Eye (tissue), 1 donor: ENCODE data around the gene PCDHGA1.
"Not testable (repeated sequence)": the region's sequence is repeated elsewhere in the genome, so short reads cannot be mapped to it uniquely, and the experiment has no call there.

Experiments used
- DNase-seq: peaks from one replicate; pipeline ENCODE4 v3.0.0-alpha.2; 2015

Gene PCDHGA1

DNA sequence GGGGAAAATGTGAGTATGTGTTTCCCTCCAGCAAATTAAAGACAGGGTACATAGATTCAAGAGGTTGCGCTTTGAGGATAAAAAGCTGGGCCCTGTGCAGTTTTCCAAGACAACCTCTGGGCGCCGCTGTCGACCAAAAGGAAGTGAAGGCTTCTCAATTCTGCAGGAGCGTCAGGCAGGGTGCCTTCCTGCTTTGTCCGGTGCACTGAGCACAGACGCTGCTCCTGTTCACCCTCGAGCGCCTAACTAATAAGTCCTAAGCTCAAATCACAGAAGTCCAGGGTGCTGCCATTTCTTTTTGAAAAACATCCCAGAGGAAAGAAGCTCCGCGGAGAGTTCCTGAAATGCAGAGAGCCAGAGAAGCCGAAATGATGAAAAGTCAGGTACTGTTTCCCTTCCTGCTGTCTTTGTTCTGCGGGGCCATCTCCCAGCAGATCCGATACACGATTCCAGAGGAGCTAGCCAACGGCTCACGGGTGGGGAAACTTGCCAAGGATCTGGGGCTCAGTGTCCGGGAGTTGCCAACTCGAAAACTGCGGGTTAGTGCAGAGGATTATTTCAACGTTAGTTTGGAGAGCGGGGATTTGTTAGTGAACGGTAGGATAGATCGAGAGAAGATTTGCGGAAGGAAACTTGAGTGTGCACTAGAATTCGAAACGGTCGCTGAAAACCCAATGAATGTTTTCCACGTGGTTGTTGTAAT lies 19.8 kb downstream of the PCDHGA1 start, which contains the start of gene PCDHGB1:
PCDHGB1 (plus strand) TSS at position 183 of the 703 bp plus-strand sequence; CDS start at position 345, 162 bp downstream.
- no peak for DNase-seq

DNA sequence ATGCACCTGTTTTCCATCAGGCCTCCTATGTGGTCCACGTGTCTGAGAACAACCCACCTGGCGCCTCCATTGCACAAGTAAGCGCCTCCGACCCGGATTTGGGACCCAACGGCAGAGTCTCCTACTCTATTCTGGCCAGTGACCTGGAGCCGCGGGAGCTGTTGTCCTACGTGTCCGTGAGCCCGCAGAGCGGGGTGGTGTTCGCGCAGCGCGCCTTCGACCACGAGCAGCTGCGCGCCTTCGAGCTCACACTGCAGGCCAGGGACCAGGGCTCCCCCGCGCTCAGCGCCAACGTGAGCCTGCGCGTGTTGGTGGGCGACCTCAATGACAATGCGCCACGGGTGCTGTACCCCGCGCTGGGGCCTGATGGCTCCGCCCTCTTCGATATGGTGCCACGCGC lies 21.3 kb downstream of the PCDHGA1 start:
- DNase-seq: no peak

DNA sequence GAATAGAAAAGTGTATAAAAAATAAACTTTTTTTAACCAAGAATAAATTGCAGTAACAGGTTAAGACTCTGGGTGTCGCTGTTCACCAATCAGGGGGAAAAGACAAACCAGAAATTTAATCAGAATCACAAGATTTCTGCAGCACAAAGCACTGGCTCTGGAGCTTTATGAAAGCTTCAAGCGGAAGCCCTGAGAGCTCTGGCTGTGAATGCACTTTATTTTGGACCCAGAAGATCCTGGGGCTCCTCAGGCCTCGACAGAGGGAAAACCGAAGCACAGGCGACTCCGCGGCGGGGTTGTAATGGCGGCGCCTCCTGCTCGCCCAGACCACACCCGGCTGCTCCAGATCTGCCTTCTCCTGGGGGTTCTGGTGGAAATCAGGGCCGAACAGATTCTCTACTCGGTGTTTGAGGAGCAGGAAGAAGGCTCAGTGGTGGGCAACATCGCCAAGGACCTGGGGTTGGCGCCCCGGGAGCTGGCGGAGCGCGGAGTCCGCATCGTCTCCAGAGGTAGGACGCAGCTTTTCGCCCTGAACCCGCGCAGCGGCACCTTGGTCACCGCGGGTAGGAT lies 24.7 kb downstream of the PCDHGA1 start, which contains the start of gene PCDHGA4:
PCDHGA4 (plus strand) TSS at position 122 of the 570 bp plus-strand sequence; CDS start at position 209, 87 bp downstream.
- DNase-seq: no peak

DNA sequence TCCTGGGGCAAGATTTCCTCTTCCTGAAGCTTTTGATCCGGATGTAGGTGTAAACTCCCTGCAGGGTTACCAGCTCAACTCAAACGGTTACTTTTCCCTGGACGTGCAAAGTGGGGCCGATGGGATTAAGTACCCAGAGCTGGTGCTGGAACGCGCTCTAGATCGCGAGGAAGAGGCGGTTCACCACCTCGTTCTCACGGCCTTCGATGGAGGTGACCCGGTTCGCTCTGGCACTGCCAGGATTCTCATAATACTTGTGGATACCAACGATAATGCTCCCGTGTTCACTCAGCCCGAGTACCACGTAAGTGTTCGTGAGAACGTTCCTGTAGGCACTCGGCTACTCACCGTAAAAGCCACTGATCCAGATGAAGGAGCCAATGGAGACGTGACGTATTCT lies 25.3 kb downstream of the PCDHGA1 start:
- no peak for DNase-seq

DNA sequence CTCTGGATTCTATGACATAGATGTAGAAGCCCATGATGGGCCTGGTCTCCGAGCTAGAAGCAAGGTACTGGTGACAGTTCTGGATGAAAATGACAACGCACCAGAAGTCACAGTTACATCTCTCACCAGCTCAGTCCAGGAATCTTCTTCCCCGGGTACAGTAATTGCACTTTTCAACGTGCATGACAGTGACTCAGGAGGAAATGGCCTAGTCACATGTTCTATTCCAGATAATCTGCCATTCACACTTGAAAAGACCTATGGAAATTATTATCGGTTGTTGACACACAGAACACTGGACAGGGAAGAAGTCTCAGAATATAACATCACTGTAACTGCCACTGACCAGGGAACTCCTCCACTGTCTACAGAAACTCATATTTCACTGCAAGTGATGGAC lies 25.8 kb downstream of the PCDHGA1 start:
- no peak for DNase-seq

DNA sequence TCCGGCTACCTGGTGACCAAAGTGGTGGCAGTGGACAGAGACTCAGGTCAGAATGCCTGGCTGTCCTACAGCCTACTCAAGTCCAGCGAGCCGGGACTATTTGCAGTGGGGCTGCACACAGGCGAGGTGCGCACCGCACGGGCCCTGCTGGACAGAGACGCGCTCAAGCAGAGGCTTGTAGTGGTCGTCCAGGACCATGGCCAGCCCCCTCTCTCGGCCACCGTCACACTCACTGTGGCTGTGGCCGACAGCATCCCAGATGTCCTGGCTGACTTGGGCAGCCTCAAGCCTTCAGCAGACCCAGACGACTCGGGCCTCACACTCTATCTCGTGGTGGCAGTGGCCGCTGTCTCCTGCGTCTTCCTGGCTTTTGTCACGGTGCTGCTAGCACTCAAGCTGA lies 26.6 kb downstream of the PCDHGA1 start:
- DNase-seq: no peak

DNA sequence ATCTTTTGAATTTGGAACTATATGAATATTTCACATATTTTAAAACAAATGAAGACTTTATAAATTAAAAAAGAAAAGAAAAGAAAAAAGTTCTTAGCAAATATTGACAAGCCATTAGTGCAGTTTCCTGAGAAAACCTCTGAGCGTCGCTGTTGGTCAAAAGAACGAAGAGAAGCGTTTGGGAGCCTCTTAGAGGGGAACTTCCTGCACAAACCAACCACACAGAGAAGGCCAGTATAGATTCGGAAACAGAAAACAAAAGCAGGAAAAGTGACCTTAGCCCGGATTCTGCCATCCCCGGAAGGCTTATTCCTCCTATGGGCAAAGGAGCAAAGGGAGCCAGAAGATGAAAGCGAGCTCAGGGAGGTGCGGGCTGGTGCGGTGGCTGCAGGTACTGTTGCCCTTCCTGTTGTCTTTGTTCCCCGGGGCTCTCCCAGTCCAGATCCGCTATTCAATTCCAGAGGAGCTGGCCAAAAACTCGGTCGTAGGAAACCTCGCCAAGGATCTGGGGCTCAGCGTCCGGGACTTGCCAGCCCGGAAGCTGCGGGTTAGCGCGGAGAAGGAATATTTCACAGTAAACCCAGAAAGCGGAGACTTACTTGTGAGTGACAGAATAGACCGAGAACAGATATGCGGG lies 29.6 kb downstream of the PCDHGA1 start, which contains the start of gene PCDHGB2:
PCDHGB2 (plus strand) TSS at position 205 of the 637 bp plus-strand sequence; CDS start at position 347, 142 bp downstream.
- DNase-seq: no peak

DNA sequence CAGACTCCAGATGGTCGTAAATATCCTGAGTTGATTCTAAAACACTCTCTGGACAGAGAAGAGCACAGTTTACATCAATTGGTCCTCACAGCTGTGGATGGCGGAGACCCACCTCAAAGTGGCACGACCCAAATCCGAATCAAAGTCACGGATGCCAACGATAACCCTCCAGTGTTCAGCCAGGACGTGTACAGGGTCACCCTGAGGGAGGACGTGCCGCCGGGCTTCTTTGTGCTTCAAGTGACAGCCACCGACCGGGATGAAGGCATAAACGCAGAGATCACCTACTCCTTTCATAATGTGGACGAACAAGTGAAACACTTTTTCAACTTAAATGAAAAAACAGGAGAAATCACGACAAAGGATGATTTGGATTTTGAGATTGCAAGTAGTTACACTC lies 30.4 kb downstream of the PCDHGA1 start:
- DNase-seq: no peak

DNA sequence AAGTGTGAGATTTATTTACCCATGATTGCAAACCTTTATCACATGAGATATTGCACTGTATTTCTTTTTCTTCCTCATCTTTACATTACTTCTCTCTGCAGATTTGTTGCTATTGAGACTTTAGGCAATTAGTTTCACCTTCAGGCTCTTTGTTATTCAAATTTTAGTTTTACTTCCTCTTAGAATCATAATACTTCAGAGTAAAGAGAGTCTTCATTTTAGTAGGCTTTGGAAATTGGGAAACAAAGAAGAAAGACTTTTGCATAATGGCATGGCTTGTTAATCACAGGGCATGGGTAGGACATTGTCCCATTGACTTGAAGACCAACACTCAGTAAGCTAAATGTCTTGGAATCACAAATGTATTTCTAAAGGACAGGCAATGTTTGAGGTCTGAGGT lies 32.4 kb downstream of the PCDHGA1 start:
- no peak for DNase-seq

DNA sequence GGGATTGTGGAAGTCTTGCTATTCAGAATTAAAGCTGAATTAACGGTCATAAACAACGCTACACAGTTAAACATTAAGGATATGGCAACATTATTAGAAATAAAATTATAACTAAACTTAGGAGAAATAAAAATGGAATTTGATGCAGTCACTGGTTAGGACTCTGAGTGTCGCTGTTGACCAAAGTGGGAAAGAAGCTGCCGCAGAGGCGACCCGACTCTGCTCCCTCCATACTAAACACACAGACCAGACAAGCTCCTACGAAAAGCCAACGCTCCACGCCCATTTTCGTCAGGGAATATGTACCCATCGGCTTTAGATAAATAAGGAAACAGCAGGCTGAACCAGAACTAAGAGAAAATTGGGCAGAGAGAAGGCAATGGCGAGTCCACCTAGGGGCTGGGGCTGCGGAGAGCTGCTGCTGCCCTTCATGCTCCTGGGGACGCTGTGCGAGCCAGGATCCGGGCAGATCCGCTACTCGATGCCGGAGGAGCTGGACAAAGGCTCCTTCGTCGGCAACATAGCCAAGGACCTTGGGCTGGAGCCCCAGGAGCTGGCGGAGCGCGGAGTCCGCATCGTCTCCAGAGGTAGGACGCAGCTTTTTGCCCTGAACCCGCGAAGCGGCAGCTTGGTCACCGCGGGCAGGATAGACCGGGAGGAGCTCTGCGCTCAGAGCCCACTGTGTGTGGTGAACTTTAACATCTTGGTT lies 33.8 kb downstream of the PCDHGA1 start, which contains the start of gene PCDHGA5:
PCDHGA5 (plus strand) TSS at position 211 of the 709 bp plus-strand sequence; CDS start at position 380, 169 bp downstream.
- DNase-seq: peak; percentile 8

DNA sequence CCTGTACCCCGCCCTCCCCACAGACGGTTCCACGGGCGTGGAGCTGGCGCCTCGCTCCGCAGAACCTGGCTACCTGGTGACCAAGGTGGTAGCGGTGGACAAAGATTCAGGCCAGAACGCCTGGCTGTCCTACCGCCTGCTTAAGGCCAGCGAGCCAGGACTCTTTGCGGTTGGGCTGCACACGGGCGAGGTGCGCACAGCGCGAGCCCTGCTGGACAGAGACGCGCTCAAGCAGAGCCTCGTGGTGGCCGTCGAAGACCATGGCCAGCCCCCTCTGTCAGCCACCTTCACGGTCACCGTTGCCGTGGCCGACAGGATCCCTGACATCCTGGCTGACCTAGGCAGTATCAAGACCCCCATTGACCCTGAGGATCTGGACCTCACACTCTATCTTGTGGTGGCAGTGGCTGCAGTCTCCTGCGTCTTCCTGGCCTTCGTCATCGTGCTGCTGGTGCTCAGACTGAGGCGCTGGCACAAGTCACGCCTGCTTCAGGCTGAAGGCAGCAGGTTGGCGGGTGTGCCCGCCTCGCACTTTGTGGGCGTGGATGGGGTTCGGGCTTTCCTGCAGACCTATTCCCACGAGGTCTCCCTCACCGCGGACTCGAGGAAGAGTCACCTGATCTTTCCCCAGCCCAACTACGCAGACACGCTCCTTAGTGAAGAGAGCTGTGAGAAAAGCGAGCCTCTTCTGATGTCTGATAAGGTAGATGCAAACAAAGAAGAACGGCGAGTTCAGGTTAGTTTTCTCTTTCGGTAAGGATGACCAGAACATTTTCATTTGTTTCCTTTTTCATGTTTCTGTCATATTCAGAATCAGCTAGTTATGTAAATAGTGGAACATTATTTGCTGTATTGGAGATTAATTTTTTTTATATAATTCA lies 35.9 kb downstream of the PCDHGA1 start:
- no peak for DNase-seq

DNA sequence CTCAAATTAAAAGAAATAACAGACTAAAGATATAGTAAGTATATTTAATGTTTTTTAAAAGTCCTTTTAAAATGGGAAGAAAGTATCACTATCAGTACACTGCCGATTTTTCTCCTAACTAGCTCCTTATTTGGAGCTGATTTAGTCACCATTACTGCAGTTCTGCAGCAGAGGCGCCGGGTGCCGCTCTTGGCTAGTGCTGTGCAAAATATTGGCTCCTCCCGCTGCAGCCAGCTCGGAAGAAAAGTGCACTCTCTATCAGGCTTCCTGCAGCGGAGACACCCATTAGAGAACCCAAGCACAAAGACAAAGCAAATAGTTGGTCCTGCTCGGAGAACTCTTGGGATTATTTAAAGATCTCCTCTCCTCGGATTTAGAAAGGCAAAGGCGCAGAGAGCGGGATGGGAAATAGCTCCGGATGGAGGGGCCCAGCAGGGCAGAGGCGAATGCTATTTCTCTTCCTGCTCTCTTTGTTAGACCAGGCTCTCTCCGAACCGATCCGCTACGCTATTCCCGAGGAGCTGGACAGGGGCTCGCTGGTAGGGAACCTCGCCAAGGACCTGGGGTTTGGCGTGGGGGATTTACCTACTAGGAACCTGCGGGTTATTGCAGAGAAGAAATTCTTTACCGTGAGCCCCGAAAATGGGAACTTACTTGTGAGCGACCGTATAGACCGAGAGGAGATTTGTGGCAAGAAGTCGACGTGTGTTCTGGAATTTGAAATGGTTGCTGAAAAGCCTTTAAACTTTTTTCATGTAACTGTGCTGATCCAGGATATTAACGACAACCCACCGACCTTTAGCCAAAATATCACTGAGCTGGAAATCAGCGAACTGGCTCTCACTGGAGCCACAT lies 39.9 kb downstream of the PCDHGA1 start, which contains the start of gene PCDHGB3:
PCDHGB3 (plus strand) TSS at position 249 of the 855 bp plus-strand sequence; CDS start at position 402, 153 bp downstream.
- DNase-seq: peak; percentile 3

DNA sequence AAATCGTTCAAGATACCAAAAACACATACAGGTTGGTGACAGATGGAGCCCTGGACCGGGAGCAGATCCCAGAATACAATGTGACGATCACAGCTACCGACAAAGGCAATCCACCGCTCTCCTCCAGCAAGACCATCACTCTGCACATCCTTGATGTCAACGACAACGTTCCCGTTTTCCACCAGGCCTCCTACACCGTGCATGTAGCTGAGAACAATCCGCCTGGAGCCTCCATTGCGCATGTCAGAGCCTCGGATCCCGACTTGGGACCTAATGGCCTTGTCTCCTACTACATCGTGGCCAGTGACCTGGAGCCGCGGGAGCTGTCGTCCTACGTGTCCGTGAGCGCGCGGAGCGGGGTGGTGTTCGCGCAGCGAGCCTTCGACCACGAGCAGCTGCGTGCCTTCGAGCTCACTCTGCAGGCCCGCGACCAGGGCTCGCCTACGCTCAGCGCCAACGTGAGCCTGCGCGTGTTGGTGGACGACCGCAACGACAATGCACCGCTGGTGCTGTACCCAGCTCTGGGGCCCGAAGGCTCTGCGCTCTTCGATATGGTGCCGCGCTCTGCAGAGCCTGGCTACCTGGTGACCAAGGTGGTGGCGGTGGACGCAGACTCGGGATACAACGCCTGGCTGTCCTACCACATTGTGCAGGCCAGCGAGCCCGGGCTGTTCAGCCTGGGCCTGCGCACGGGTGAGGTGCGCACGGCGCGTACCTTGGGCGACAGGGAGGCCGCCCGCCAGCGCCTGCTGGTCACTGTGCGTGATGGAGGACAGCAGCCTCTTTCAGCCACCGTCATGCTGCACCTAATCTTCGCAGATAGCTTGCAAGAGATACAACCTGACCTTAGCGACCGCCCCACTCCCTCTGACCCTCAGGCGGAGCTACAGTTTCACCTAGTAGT lies 41.5 kb downstream of the PCDHGA1 start:
- DNase-seq: no peak

DNA sequence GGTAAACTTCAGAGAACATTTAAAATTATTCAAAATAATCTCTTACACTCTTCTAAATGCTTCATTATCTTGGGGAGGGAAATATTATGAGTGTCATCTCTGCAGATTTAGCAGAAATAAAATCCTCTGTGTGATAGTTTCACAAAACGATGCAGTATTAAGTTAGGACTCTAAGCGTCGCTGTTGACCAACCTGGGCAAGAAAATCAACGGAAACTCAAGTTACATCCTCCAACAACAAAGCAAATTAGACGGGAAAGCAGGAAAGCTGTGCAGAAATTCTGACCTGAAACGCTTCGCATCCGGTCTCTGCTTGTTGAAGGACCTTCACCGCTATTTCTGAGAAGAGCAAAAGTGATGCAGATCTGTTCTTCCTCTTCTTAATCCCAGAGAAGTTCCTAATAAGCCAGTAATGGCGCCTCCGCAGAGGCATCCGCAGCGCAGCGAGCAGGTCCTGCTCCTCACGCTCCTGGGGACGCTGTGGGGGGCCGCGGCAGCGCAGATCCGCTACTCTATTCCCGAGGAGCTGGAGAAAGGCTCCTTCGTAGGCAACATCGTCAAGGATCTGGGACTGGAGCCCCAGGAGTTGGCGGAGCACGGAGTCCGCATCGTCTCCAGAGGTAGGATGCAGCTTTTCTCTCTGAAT lies 43.5 kb downstream of the PCDHGA1 start, which contains the start of gene PCDHGA6:
PCDHGA6 (plus strand) TSS at position 219 of the 645 bp plus-strand sequence; CDS start at position 412, 193 bp downstream.
- peak; percentile 37 for DNase-seq

DNA sequence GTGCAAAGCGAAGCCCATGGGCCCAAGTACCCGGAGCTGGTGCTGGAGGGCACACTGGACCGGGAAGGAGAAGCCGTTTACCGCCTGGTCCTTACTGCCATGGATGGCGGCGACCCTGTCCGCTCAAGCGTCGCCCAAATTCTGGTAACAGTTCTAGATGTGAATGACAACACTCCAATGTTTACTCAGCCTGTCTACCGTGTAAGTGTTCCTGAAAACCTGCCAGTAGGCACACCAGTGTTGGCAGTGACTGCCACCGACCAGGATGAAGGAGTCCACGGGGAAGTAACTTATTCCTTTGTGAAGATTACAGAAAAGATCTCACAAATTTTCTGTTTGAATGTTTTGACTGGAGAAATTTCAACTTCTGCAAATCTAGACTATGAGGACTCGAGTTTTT lies 44.3 kb downstream of the PCDHGA1 start:
- DNase-seq: no peak

DNA sequence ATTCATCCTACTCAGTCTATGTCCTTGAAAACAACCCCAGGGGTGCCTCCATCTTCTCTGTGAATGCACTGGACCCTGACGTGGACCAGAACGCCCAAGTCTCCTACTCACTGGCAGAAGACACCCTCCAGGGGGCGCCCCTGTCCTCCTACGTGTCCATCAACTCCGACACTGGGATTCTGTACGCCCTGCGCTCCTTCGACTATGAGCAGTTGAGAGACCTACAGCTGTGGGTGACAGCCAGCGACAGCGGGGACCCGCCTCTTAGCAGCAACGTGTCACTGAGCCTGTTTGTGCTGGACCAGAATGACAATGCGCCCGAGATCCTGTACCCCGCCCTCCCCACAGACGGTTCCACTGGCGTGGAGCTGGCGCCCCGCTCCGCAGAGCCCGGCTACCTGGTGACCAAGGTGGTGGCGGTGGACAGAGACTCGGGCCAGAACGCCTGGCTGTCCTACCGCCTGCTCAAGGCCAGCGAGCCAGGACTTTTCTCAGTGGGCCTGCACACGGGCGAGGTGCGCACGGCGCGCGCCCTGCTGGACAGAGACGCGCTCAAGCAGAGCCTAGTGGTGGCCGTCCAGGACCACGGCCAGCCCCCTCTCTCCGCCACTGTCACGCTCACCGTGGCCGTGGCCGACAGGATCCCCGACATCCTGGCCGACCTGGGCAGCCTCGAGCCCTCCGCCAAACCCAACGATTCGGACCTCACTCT lies 45.3 kb downstream of the PCDHGA1 start:
- not testable (repeated sequence) for DNase-seq

DNA sequence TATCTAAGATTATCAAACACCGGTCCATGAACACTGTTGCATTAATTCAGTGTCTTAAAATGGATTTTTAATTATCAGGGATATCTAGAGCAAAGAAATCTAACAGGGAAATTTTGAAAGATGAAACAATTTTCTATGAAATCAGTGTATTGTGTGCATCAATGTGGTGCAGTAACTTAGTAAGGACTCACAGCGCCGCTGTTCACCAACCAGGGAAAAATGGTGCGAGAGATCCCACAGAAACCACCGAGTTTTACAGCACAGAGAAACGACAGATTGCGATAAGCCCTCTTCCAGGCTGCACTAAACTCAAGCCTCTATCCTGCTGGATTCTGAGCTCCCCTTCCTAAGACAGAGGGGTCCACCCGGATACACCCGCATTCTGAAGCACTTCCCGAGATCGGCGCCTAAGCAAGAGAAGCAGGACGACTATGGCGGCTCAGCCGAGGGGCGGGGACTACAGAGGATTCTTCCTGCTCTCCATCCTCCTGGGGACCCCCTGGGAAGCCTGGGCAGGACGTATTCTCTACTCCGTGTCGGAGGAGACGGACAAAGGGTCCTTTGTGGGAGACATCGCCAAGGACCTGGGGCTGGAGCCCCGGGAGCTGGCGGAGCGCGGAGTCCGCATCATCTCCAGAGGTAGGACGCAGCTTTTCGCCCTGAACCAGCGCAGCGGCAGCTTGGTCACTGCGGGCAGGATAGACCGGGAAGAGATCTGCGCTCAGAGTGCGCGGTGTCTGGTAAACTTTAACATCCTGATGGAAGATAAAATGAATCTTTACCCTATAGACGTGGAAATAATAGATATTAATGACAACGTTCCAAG lies 52.4 kb downstream of the PCDHGA1 start, which contains the start of gene PCDHGA7:
PCDHGA7 (plus strand) TSS at position 274 of the 826 bp plus-strand sequence; CDS start at position 432, 158 bp downstream.
- DNase-seq: no peak
